NCI-H526 (cell line): Measurements from ENCODE around the gene LBP.
"Not testable (repeated sequence)": the region's sequence is repeated elsewhere in the genome, so short reads cannot be mapped to it uniquely, and the experiment has no call there.

Experiments used
- DNase-seq, 2 experiments: peaks; one replicate each; lab custom pipeline; 2025; lab: John Stamatoyannopoulos, UW

LBP gene

DNA sequence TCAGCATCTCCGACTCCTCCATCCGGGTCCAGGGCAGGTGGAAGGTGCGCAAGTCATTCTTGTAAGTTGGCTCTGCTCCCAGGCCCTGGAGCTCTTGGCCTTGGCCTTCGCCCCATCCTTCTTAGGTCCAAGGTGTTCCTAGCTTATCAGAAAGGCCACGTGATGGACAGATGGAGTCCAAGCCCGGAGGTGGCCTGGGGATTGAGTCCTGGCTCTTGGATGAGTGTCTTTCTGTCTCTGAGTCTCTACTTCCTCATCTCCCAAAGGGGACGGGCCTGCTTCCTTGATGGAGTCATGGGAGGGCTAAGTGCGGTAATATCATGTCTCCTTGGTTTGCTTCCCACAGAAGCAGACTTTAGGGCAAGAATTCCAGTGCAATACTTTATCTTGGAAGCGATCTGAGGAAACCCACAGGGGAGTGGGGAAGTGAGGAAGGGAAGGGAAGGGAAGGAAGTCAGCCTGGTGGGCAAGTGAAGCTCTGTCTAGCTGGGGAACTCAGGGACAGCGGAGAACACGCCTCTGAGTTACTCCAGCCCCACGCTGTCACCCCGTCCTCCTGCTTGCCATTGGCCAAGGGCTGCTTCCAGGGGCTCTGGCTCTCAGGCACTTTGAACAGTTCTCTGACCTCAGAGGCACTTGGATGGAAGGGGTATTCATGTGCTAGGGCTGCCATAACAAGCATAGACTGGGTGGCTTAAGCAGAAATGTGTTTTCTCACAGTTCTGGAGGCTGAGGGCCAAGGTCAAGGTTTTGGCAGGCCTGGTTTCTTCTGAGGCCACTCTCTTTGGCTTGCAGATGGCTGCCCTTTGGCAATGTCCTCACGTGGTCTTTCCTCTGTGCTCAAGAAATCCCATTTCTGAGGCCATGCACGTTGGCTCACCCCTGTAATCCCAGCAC, 4.8 kb downstream of the LBP start:
- DNase-seq: no peak

DNA sequence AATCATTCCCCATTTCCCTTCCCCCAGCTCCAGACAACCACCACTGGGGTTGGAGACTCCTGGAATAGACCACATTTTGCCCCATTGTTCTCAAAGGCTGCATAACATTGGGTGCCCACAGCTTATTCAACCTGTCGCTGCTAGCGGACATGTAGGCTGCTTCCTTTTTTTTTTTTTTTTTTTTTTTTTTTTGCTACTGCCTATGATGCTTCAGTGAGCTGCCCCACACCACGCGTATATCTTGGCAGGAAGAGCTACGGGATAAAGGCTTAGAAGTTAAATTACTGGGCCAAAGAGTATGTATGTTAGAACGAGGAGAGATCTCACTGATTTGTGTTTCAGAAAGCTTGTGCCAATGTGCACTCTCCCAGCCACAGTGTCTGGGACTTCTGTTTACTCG, 7.0 kb downstream of the LBP start:
- no peak for DNase-seq

DNA sequence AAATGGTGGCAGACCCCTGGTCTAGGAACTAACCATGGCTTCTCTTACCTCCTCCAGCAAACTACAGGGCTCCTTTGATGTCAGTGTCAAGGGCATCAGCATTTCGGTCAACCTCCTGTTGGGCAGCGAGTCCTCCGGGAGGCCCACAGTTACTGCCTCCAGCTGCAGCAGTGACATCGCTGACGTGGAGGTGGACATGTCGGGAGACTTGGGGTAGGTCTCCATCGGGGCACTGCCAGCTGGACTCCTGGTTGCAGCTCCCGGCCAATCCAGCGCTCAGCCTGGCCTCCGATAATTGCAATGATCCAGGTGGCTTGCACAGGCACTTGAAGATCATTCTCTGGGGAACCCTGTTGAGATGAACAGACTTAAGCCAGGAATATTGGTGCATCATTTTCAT, 7.9 kb downstream of the LBP start:
- no peak for DNase-seq

DNA sequence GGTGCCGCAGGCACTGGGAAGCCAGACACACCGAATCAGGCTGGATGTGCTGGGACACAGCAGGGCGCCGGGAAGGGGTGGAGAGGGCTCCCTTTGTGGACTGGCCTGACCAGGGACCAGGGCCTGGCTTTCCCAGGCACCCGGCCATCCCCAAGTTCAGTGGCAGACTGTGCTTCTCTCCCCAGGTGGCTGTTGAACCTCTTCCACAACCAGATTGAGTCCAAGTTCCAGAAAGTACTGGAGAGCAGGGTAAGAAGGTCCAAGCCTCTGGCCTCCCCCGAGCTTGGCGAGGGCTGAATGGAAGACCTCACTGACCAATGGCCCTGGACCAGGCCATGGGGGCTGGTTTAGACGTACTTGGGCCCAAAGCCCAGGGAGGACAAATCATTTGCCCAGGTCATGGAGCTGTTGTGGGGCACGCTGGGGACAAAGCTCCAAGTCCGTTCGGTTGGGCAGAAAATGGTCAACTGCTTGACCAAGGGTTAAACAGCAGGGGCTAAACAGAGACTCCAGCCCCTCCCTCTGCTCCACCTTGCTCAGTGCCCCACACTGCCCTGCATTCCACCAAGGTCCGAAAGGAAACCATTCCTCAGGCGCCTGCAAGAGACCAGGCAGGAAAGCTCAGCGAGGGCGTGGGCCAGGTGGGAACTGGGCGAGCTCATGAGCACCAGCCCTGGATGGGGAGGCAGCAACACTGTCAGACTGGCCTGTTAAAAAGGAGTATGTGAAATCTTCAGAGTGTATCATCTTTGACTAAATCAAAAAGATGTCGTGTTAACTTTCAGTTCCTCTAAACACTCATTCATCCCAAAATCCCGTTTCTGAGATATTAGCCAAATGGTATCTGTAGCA, 9.1 kb downstream of the LBP start:
- no peak for DNase-seq

DNA sequence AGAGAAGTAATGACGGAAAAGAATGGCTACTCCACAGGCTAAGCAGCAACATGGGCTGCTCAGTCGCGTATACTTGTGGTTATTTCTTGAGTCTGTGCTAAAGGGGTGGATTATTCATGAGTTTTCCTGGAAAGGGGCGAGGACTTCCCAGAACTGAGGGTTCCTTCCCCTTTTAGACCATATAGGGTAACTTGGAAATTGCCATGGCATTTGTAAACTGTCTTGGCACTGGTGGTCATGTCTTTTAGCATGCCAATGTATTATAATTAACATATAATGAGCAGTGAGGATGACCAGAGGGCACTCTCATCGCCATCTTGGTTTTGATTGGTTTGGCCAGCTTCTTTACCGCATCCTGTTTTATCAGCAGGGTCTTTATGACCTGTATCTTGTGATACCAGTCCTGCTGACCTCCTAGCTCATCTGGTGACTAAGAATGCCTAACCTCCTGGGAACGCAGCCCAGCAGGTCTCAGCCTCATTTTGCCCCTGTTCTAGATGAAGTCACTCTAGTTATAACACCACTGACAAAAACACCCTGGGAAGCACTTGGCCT, 11.4 kb downstream of the LBP start:
- DNase-seq: no peak

DNA sequence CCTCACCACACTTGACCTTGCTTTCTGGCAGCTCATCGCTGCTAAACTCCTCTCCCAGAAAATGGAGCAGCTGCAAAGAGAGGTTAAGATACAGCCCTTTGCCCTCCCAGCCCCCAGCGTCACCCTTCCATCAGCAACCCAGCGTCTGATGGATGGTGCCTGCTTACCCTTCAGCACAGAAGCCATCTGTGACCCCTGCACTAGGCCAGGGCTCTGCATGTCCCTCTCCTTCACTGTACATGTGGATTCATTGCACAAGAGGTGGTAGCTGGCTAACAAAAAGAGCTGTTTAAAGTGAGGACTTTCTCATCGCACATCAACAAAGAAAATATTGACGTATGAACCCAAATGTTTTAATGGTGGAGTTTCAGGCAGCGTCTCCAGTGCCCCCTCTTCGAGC, 12.3 kb downstream of the LBP start:
- DNase-seq: no peak

DNA sequence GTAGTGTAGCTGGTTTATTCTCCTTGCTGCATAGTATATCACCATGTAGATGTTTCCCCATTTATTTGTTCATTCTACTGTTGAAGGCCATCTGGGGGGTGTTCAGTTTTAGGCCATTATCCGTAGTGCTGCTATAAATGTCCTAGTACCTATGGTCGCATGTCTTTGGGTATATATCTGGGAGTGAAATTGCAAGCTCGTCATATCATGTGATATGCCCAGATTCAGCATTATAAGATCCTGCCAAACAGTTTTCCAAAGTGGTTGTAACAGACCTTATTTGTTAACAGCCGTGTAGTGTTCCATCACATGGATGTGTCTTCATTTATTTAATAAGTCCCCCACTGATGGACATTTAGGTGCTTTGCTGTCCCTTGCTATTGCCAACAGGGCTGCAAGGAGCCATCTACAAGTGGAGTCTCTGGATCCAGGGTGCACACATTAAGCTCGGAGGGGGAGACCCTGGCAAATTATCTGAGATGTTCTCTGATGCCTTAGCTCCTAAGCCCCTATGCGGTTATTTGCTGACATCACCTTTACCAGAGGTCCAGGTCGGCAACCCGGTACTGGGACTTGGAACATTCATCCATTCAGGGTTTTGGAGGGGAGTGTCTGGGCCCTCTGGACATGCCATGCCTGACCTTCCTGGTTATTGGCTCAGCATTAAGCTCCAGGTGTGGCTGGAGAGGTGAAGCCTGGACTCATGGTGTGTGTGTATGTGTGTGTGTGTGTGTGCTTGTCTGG, 16.9 kb downstream of the LBP start:
- DNase-seq: no peak

DNA sequence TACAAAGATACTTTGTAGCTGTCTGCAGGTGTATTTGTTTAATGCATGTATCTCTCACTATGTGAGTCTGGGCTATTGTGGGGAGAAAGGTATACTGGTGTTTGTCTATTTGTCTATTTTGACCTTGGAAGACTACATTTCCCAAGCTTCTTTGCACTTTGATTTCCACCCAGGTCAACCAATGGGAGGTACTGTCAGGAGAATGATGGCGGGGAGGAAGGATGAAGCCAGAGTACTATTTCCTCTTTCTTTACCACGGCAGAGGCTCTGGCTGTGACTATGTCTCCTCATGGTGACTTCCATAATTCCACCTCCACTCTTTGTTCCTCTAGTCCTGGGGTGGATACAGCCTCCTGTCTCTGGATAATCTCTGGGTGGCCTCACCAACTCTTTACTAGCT, 23.1 kb downstream of the LBP start:
- peak in 1 of 2 experiments; percentile 36 for DNase-seq

DNA sequence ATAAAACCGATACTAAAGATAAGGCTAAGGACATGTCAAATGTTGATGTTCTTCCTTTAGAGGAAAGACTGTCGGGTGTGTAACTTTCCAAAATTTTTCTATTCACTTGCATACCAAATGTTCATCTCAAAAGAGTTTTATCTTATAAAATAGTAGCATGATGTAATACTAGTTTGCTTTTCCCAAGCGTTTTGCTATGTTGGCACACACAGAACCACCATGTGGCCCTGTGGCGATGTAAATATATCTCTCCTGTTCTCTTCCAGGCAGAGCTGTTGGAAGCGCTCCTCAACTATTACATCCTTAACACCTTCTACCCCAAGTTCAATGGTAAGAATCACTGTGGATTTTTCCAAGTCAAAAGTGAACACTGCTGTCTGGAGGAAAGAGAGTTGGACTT, 26.5 kb downstream of the LBP start:
- DNase-seq: no peak

DNA sequence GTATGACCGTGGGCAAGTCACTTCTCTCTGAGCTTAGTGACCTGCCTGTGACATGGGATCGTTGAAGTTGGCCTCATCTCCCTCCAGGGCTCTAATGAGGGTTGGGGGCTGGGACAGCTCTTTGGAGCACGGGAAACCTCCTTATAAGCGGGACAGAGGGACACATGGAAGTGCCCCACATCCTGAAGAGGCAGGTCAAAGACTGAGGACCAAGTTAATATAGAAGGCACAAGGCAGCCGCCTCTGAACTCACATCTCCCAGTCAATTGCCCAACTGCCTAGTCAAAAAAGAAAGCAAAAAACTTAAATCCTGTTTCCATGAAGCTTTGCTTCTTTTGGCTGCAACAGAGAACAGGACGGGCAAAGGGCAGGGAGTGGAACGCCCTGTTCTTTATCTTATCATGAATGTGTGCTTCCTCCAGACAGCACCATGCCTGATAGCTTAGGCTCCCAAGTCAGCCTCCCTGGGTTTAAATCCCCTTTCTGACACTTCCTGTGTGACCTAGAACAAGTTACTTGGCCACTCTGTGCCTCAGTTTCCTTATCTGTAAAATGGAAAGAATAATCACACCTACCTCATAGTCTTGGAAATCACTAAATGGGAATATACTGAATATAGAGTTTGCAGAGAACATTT, 27.1 kb downstream of the LBP start:
- DNase-seq: no peak

DNA sequence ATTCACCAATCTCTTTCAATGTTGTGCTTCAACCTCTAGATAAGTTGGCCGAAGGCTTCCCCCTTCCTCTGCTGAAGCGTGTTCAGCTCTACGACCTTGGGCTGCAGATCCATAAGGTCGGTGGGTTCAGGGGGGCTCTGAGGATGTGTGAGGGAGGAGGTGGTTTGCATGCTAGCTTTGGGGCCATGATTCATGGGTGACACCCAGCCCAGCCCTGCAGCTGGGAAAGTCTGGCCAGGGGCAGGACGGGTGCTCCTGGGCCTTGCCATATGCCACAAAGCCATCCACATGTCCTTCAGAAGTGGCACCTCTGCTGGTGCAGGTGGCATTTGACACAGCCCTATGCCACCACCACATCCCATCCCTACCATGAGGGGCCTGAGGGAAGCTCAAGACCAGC, 27.6 kb downstream of the LBP start:
- no peak for DNase-seq

DNA sequence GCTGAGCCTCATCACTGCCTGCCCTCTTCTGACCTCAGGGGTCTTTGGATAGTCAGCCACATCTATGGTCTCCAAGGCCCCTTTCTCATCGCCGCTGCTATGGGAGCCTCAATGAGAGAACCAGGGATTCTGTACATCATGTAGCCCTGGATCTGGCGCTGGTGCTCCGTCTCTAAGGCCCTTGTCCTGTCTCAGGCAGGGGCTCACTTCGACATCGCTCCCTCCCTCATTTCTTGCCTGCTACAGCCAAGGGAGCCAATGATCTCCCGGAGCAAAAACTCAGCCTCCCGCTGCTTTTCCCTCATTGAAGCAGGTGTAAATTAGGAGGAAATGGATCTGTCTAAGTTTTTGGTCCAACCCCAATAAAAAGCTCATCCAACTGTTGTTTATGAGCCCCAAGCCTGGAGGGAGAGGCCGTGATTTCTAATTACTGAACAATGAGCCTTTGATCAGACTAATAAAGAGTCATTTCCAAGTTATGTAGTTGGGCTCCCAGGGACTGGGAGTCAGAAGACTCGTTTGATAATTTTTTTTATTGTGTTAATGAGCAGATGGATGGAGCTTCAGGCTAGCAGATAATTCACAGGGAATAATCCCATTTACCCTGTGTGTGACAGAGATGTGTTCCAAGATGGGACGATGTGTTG, 30.9 kb downstream of the LBP start:
- no peak for DNase-seq

DNA sequence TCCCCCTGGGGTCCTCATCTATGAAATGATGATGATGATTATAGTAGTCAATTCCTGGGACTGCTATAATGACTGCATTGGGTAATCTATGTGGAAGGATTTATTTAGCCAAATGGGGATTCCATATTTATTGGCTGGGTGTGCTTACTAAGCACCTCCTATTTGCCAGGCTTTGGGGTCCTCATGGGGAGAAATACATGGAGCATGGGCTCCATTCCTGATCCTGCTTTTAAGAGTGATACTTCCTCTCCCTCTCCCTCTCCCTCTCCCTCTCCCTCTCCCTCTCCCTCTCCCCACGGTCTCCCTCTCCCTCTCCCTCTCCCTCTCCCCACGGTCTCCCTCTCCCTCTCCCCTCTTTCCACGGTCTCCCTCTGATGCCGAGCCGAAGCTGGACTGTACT, 31.6 kb downstream of the LBP start:
- DNase-seq: not testable (repeated sequence)

DNA sequence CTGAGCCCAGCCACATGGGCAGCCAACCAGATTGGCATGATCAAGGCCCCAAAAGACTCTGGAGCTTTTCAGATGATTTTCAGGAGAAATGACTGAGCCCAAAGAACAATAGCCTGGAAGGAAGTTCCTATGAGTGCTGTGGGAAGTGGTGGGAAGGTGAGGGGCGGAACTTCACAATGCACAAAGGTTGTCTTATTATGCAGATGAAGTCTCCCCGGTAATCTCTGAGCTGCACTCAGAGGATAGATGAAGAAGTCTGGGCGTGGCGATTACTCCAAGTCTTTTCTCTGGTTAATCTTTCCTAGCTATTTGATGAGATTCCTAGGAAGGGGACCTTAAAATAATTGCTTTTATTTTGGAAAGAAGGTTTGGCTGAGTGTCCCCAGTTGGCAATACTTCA, 36.9 kb downstream of the LBP start:
- DNase-seq: no peak

DNA sequence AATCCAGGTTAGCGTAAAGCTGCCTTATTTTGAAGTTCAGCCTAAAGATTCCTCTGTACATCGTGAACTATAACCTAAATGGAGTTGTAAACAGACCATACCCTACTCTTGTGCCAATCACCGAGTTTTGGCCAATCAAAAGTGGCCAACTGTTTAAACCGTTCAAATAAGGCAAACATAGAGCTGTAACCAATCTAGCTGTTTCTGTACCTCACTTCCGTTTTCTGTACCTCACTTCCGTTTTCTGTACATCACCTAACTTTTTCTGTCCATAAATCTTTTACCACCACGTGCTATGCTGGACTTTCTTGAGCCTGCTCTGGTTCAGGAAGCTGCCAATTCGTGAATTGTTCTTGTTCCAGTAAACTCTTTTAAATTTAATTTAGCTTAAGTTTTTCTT, 39.7 kb downstream of the LBP start:
- no peak for DNase-seq

DNA sequence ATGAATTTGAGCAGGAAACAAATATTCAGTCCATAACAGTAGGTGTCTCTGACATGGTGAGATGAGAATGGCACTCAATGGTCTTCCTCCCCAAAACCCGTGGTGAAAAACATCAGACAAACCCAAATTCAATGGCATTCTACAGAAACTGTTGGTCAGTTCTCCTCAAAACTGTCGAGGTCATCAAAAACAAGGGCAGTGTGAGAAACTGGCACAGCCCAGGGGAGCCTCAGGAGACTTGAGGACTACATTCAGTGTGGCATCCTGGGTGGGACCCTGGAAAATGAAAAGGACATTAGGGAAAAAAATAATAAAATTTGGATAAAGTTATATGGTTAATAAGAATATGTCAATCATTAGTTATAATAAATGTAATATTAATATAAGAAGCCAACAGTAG, 40.6 kb downstream of the LBP start:
- DNase-seq: no peak

DNA sequence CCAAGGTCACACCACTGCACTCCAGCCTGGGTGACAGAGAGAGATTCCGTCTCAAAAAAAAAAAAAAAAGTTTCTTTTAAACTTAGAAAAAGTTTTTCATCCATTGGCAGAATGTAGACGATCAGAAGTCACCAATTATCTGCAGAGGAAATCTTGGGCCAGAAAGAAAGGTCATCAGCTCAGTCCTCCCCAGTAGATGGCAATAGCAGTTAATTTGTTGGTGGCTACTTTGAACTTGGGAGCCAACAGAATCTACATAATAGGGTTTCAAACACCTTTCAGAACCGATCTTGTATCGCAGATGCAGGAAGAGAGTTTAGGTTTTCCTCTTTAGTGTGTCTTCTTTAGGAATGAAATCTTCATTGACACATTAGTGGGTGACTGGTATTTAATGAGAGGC, 41.7 kb downstream of the LBP start:
- DNase-seq: no peak

DNA sequence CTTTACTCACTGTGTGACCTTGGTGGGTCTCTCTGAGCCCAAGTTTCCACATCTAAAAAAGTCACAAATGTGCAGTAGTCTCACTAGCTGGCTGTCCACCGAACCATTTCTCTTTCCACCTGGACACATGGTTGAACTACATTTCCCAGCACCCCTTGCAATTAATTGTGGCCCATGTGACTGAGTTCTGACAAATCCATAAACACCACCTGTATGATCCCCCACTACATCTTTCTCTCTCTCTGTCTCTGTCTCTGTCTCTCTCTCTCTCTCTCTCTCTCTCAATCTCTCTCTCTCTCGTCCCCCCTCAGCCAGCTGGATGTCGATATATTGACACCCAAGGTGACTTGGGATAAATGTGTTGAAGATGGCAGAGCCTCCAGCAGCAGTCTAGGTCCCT, 46.1 kb downstream of the LBP start:
- peak in 1 of 2 experiments; percentile 49 for DNase-seq

DNA sequence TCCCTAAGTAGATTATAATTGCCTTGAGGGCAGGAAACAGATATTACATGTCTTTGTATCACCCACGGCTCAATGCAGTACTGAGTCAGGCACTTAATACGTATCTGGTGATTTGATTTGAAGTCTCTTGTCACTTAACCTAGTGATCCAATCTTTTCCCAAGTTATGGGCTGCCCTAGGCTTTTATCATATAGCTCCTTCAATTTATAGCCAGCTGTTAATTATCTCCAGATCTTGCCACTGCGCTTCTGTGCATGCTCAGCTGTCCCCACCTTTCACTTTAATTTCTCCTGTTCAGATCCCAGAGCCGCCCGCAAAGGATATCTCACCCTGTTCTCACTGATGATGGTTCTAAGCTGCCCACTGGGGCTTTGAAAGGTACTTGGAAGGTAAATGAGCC, 47.0 kb downstream of the LBP start:
- no peak for DNase-seq

DNA sequence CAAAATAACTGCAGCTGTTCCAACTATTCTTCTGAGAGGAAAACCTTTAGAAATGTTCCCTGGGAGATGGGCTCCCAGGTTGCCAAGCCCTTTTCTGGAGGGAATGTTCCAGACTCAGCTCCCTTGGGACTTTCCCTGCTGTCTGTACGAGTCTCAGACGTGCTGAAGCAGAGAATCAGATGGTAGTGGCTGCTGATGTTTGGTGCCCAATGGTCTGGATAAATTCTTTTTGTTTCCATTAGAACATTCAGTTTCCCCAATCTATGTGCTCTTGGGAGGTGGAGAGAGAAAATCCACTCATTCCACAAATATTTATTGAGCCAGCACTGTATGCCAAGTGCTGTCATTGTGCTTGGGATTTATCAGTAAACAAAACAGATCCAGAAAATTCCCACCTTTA, 48.9 kb downstream of the LBP start:
- no peak for DNase-seq

DNA sequence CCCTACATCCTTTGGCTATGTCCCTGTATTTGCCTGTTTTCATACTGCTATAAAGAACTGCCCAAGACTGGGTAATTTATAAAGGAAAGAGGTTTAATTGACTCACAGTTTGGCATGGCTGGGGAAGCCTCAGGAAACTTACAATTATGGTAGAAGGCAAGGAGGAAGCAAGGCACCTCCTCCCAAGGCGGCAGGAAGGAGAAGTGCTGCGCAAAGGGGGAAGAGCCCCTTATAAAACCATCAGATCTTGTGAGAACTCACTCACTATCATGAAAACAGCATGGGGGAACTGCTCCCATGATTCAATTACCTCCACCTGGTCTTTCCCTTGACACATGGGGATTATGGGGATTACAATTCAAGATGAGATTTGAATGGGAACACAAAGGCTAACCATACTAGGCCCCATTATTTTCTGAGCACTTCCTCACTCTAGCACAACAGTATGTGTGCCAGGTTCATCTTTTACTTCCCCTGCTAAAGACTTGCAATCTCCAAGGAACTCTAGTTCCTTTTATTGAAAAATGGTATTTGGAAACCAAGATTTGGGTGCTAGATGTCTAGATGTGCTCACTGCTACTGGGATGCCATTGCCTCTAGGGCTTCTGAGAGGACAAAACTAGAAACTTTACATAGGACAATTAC, 49.6 kb downstream of the LBP start:
- not testable (repeated sequence) for DNase-seq
